Measurements from ENCODE around the gene DIPK1A. TPM values are rescaled to one million over a fixed set of nuclear protein-coding genes. Genes with fewer than 3 reads are reported as not detected.

DIPK1A gene
- total and polyA plus RNA-seq, 2 experiments from 2014 or later, result 26.6 to 51.6 TPM

DNA sequence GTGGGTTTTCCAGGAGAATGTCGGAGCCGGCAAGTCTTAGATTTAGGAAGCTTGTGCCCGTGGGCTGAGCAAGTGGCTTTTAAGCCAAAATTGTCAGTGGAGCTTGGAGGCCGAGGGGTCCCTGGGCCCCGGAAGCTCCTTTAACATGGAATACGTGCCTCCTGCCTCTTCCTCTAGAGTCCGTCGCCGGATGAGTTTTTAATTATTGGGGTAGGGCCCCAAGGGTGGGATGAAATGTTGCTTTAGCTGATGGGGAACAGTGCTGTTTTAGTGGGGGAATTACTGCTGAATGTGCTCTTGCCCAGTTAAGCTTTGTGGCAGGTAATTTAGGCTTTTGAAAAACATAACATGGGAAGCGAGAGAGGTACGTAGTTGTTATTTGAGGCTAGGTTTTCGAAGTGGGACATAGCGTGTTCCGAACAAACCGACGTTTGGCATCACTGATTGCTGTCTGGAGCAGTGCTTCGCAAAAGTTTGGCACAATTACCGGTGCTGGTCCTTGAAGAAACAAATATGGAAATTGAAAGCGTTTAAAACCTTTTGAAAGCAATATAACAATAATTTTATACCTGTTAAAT is 128.6 kb downstream of the DIPK1A start:
- H3K4me3 ChIP-seq, result peak overlapping the region; percentile 95
- peaks cover 47% of the 10 kb centered on the region for H3K36me3 ChIP-seq (ENCODE audit: low read depth)
- no peaks in the 10 kb centered on the region for H3K9me3 ChIP-seq (ENCODE audit: low read depth)
- H3K27me3 ChIP-seq (replicated peaks; ENCODE audit: insufficient read depth), result no peaks in the 10 kb centered on the region
- peak overlapping the region; percentile 47 for H2AFZ ChIP-seq
- peaks cover 40% of the 10 kb centered on the region for H4K20me1 ChIP-seq (ENCODE audit: insufficient read depth)
- H3K4me1 ChIP-seq (ENCODE audit: insufficient read depth), result peaks cover 42% of the 10 kb centered on the region
- peak overlapping the region; percentile 76 for H3K27ac ChIP-seq
- DNase-seq, result peak; percentile 61
- no peaks in the 10 kb centered on the region for H3K9me2 ChIP-seq (ENCODE audit: insufficient read depth)
- WGBS, 2 experiments (ENCODE audit: low coverage in 1 of 2, low lambda C conversion rate in 2 of 2, missing lambda C conversion rate in 2 of 2), result 1 to 3% methylated on average over 19 of the region's 19 CpGs
- peaks cover 58% of the 10 kb centered on the region for H3K79me2 ChIP-seq (ENCODE audit: insufficient read depth)
- no peak for TF ChIP-seq EZH2phosphoT487 (IDR thresholded peaks at IDR 0.05; ENCODE audit: insufficient read depth, low read depth)
- TF ChIP-seq EZH2 (IDR thresholded peaks at IDR 0.05; ENCODE audit: insufficient read depth, poor library complexity, severe bottlenecking), result no peak
- peak overlapping the region; percentile 98 for H3K4me2 ChIP-seq (ENCODE audit: unreplicated experiment)
- peaks cover 47% of the 10 kb centered on the region for H3F3A ChIP-seq (ENCODE audit: insufficient read depth)
- peak overlapping the region; percentile 97 for H3K9ac ChIP-seq
- in situ Hi-C loops (cut with MboI), result no loop called here

GRCh38 chr1:92831762-92832536 is 129.3 kb downstream of the DIPK1A start, which contains the start of gene RPL5:
Gene RPL5, plus strand, starts transcription at chr1:92832040. Its CDS starts 75 bp downstream, at chr1:92832115.
- Histone ChIP-seq H3K9ac (peak within 1 kb of the TSS; percentile 97), H3K27me3 (replicated peaks; ENCODE audit: insufficient read depth) (no peaks in the 10 kb centered on the region), H3K9me3 (ENCODE audit: low read depth) (no peaks in the 10 kb centered on the region), H3K36me3 (ENCODE audit: low read depth) (peaks cover 40% of the 10 kb centered on the region), H3K9me2 (ENCODE audit: insufficient read depth) (no peaks in the 10 kb centered on the region), H2AFZ (peak within 1 kb of the TSS; percentile 88), H3K4me1 (ENCODE audit: insufficient read depth) (peaks cover 35% of the 10 kb centered on the region), H3K4me3 (peak within 1 kb of the TSS; percentile 95), H3K79me2 (ENCODE audit: insufficient read depth) (peaks cover 52% of the 10 kb centered on the region), H3K4me2 (ENCODE audit: unreplicated experiment) (peak within 1 kb of the TSS; percentile 98), H4K20me1 (ENCODE audit: insufficient read depth) (peaks cover 33% of the 10 kb centered on the region), H3K27ac (peak within 1 kb of the TSS; percentile 76), H3F3A (ENCODE audit: insufficient read depth) (peaks cover 40% of the 10 kb centered on the region)
- in situ Hi-C loops (cut with MboI), result no loop called here
- WGBS, 2 experiments (ENCODE audit: low coverage in 1 of 2, low lambda C conversion rate in 2 of 2, missing lambda C conversion rate in 2 of 2), result 1 to 2% methylated on average over 56 to 57 of the region's 57 CpGs
- TF ChIP-seq EZH2phosphoT487 (IDR thresholded peaks at IDR 0.05; ENCODE audit: insufficient read depth, low read depth), result no peak
- TF ChIP-seq EZH2 (IDR thresholded peaks at IDR 0.05; ENCODE audit: insufficient read depth, poor library complexity, severe bottlenecking), result no peak
- peak; percentile 99 for DNase-seq

DNA sequence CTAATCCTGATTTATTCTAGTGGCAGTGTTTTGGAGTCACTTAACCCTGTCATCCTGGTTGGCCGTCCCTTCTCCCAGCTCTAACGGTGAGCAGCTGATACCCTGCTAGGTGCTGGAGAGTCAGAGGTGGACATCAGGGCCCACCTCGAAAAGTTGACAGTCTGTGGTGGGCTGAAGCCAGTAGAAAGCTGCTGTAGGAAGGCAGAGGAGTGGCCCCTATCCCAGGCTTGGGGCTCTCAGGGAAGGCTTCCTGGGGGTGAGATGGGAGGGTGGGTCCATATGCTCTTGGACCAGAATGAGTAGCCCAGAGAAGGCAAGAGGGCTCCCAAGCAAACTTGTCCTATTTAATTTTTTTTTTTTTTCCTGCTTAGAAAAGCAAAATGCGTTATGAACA is 129.9 kb downstream of the DIPK1A start:
- 58 to 66% methylated on average over 4 of the region's 4 CpGs for WGBS, 2 experiments (ENCODE audit: low coverage in 1 of 2, low lambda C conversion rate in 2 of 2, missing lambda C conversion rate in 2 of 2)
- Histone ChIP-seq H3K27ac (no peak overlapping the region), H3K9me3 (ENCODE audit: low read depth) (no peaks in the 10 kb centered on the region), H3K4me1 (ENCODE audit: insufficient read depth) (peaks cover 29% of the 10 kb centered on the region), H3K4me2 (ENCODE audit: unreplicated experiment) (peak overlapping the region; percentile 39), H3K9me2 (ENCODE audit: insufficient read depth) (no peaks in the 10 kb centered on the region), H3K79me2 (ENCODE audit: insufficient read depth) (peaks cover 46% of the 10 kb centered on the region), H3K27me3 (replicated peaks; ENCODE audit: insufficient read depth) (no peaks in the 10 kb centered on the region), H4K20me1 (ENCODE audit: insufficient read depth) (peaks cover 28% of the 10 kb centered on the region), H3F3A (ENCODE audit: insufficient read depth) (peaks cover 34% of the 10 kb centered on the region), H2AFZ (peak overlapping the region; percentile 88), H3K4me3 (peak overlapping the region; percentile 95), H3K9ac (peak overlapping the region; percentile 47), H3K36me3 (ENCODE audit: low read depth) (peaks cover 34% of the 10 kb centered on the region)
- peak; percentile 9 for DNase-seq
- in situ Hi-C loops (cut with MboI), result no loop called here
- TF ChIP-seq EZH2 (IDR thresholded peaks at IDR 0.05; ENCODE audit: insufficient read depth, poor library complexity, severe bottlenecking) (no peak), EZH2phosphoT487 (IDR thresholded peaks at IDR 0.05; ENCODE audit: insufficient read depth, low read depth) (no peak)

DNA sequence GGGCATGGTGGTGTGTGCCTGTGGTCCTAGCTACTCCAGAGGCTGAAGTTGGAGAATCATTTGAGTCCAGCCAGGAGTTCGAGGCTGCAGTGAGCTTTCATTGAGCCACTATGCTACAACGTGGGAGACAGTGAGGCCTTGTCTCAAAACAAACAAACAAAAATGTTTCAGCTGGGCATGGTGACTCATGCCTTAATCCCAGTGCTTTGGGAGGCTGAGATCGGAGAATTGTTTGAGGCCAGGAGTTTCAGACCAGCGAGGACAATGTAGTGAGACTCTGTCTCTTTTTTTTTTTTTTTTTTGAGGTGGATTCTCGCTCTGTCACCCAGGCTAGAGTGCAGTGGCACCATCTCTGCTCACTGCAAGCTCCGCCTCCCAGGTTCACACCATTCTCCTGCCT is 134.5 kb downstream of the DIPK1A start:
- Histone ChIP-seq H3K4me3 (no peak overlapping the region), H2AFZ (no peak overlapping the region), H3K36me3 (ENCODE audit: low read depth) (no peaks in the 10 kb centered on the region), H3K4me2 (ENCODE audit: unreplicated experiment) (no peak overlapping the region), H3K9me2 (ENCODE audit: insufficient read depth) (no peaks in the 10 kb centered on the region), H3F3A (ENCODE audit: insufficient read depth) (no peaks in the 10 kb centered on the region), H3K9ac (no peak overlapping the region), H3K27ac (no peak overlapping the region), H3K4me1 (ENCODE audit: insufficient read depth) (no peaks in the 10 kb centered on the region), H3K9me3 (ENCODE audit: low read depth) (no peaks in the 10 kb centered on the region), H3K79me2 (ENCODE audit: insufficient read depth) (peaks cover under 1% of the 10 kb centered on the region; the same call in 1 of the 2 replicates), H3K27me3 (replicated peaks; ENCODE audit: insufficient read depth) (no peaks in the 10 kb centered on the region), H4K20me1 (ENCODE audit: insufficient read depth) (no peaks in the 10 kb centered on the region)
- peak; percentile 34 for DNase-seq
- in situ Hi-C loops (cut with MboI), result no loop called here
- 51 to 67% methylated on average over 4 to 6 of the region's 6 CpGs for WGBS, 2 experiments (ENCODE audit: low coverage in 1 of 2, low lambda C conversion rate in 2 of 2, missing lambda C conversion rate in 2 of 2)
- TF ChIP-seq EZH2phosphoT487 (IDR thresholded peaks at IDR 0.05; ENCODE audit: insufficient read depth, low read depth) (no peak), EZH2 (IDR thresholded peaks at IDR 0.05; ENCODE audit: insufficient read depth, poor library complexity, severe bottlenecking) (no peak)
